IMR-90 (cell line): Measurements from ENCODE around the gene B9D1. TPM values are rescaled to one million over a fixed set of nuclear protein-coding genes. Genes with fewer than 3 reads are reported as not detected.

Source experiments
- ATAC-seq: fragments of 200-7000 bp; cut with Tn5 transposase; 2 replicates; pipeline ENCODE4 v1.9.1; 2020; ENCODE audit warnings: low read depth, mild to moderate bottlenecking, moderate library complexity
- BruUV-seq: library from RNA; stranded (reverse); fragments of 400-500 nt; replicated peaks from 2 replicates; lab custom pipeline; 2021; lab: Mats Ljungman, UMichigan
- CTCF ChIA-PET: fragments of 300-600 bp; formaldehyde crosslinking; extraction: SDS; loops from one replicate; lab custom pipeline; 2021; ENCODE audit warnings: antibody characterized with exemption; lab: Yijun Ruan, JAX
- POLR2A ChIA-PET: fragments of 300-600 bp; sonication (Branson Sonifier 250); formaldehyde crosslinking; loops from one replicate; lab custom pipeline; 2022; ENCODE audit warnings: antibody characterized with exemption; ENCODE audit not compliant: unreplicated experiment; lab: Charles Lee
- DNase-seq: peaks from one replicate; pipeline ENCODE4 v3.0.0; 2013
- H2AFZ ChIP-seq: replicated peaks from 2 replicates; pipeline ENCODE3; 2013; ENCODE audit warnings: low read length, mild to moderate bottlenecking; ENCODE audit not compliant: poor library complexity
- H2AK5ac ChIP-seq: 2 replicates; pipeline ENCODE4 v1.6.1; 2013; ENCODE audit warnings: low read depth, low read length, inconsistent platforms
- H2AK9ac ChIP-seq: replicated peaks from 2 replicates; pipeline ENCODE3; 2013; ENCODE audit warnings: mild to moderate bottlenecking, low read depth, low read length, moderate library complexity; ENCODE audit not compliant: poor library complexity
- H2BK120ac ChIP-seq: 2 replicates; pipeline ENCODE4 v1.6.1; 2013; ENCODE audit warnings: low read depth, low read length, inconsistent platforms
- H2BK15ac ChIP-seq: 3 replicates; pipeline ENCODE4 v1.6.1; 2013; ENCODE audit warnings: low read depth, low read length, inconsistent platforms
- H2BK20ac ChIP-seq: 2 replicates; pipeline ENCODE4 v1.6.1; 2013; ENCODE audit warnings: low read depth, mild to moderate bottlenecking, inconsistent platforms, low read length, moderate library complexity
- H2BK5ac ChIP-seq: 2 replicates; pipeline ENCODE4 v1.6.1; 2013; ENCODE audit warnings: mild to moderate bottlenecking, low read depth, low read length, inconsistent platforms; ENCODE audit not compliant: poor library complexity, severe bottlenecking
- H3K14ac ChIP-seq: replicated peaks from 2 replicates; pipeline ENCODE4 v1.6.1; 2013; ENCODE audit warnings: low read depth, low read length, inconsistent platforms
- H3K18ac ChIP-seq: 2 replicates; pipeline ENCODE4 v1.6.1; 2013; ENCODE audit warnings: low read depth, low read length, control low read depth
- H3K23ac ChIP-seq: 2 replicates; pipeline ENCODE4 v1.6.1; 2013; ENCODE audit warnings: low read depth, low read length, inconsistent platforms
- H3K27ac ChIP-seq: 2 replicates; pipeline ENCODE4 v1.5.1; 2013; ENCODE audit warnings: mild to moderate bottlenecking, control low read depth, low read length; ENCODE audit not compliant: insufficient read depth
- H3K27me3 ChIP-seq: 2 replicates; pipeline ENCODE4 v1.6.1; 2013; ENCODE audit warnings: low read length; ENCODE audit not compliant: control insufficient read depth, insufficient read depth
- H3K36me3 ChIP-seq: 2 replicates; pipeline ENCODE4 v1.6.1; 2013; ENCODE audit warnings: low read length, mixed read lengths; ENCODE audit not compliant: control insufficient read depth, insufficient read depth
- H3K4ac ChIP-seq: 2 replicates; pipeline ENCODE4 v1.6.1; 2013; ENCODE audit warnings: low read depth, low read length, inconsistent platforms
- H3K4me1 ChIP-seq: 2 replicates; pipeline ENCODE4 v1.6.1; 2013; ENCODE audit warnings: low read length, mixed read lengths; ENCODE audit not compliant: control insufficient read depth, insufficient read depth
- H3K4me2 ChIP-seq: 2 replicates; pipeline ENCODE4 v1.6.1; 2013; ENCODE audit warnings: low read depth, mild to moderate bottlenecking, control low read depth, low read length, moderate library complexity
- H3K4me3 ChIP-seq: 2 replicates; pipeline ENCODE4 v1.5.1; 2013; ENCODE audit warnings: low read depth, mild to moderate bottlenecking, control low read depth, low read length, moderate library complexity; ENCODE audit not compliant: insufficient read depth
- H3K56ac ChIP-seq: 2 replicates; pipeline ENCODE4 v1.6.1; 2013; ENCODE audit warnings: low read length, inconsistent platforms; ENCODE audit not compliant: insufficient read depth; ENCODE audit errors: extremely low read depth
- H3K79me1 ChIP-seq, 2 experiments: 2 replicates each; pipeline ENCODE4 v1.6.1; 2013; ENCODE audit warnings: low read length in 2 of 2, inconsistent platforms in 1 of 2, low read depth in 1 of 2
- H3K9ac ChIP-seq: 2 replicates; pipeline ENCODE4 v1.6.1; 2013; ENCODE audit warnings: low read depth, low read length, control low read depth
- H3K9me1 ChIP-seq: 2 replicates; pipeline ENCODE4 v1.6.1; 2013; ENCODE audit warnings: low read length, inconsistent platforms; ENCODE audit not compliant: insufficient read depth
- H3K9me3 ChIP-seq: 2 replicates; pipeline ENCODE4 v1.6.1; 2013; ENCODE audit warnings: low read length; ENCODE audit not compliant: control insufficient read depth, insufficient read depth
- H4K20me1 ChIP-seq: 2 replicates; pipeline ENCODE4 v1.6.1; 2013; ENCODE audit warnings: low read length, inconsistent platforms; ENCODE audit not compliant: insufficient read depth
- H4K5ac ChIP-seq: 2 replicates; pipeline ENCODE4 v1.6.1; 2013; ENCODE audit warnings: mild to moderate bottlenecking, low read depth, low read length, control low read depth
- H4K8ac ChIP-seq, 2 experiments: 2 replicates each; pipeline ENCODE4 v1.6.1; 2013; ENCODE audit warnings: low read depth in 2 of 2, low read length in 2 of 2, control low read depth in 1 of 2, inconsistent platforms in 1 of 2
- H4K91ac ChIP-seq: 2 replicates; pipeline ENCODE4 v1.6.1; 2013; ENCODE audit warnings: low read depth, low read length, inconsistent platforms; ENCODE audit not compliant: insufficient read depth
- CEBPB ChIP-seq: IDR thresholded peaks from 2 replicates; pipeline ENCODE4 v1.6.1; 2012; ENCODE audit warnings: low read depth, low read length, improper control_type of control experiment
- CHD1 ChIP-seq: IDR thresholded peaks from 2 replicates; pipeline ENCODE4 v1.6.1; 2012; ENCODE audit warnings: low read depth, low read length, improper control_type of control experiment
- RFX5 ChIP-seq: IDR thresholded peaks from 2 replicates; pipeline ENCODE4 v1.8.0; 2012; ENCODE audit warnings: low read depth, mild to moderate bottlenecking, low read length, moderate library complexity
- WGBS, 2 experiments: methylation state at CpG; one replicate each; pipeline versions ENCODE4 v1.1.5 to v1.1.7; 2013; ENCODE audit warnings: missing lambda C conversion rate in 2 of 2; ENCODE audit not compliant: insufficient read length in 1 of 2; ENCODE audit errors: extremely low coverage in 2 of 2; 5-methylcytosine and 5-hydroxymethylcytosine counted together
- dilution Hi-C: fragments of 300-500 bp; cut with HindIII; formaldehyde crosslinking; loops from one replicate; pipeline ENCODE4 v1.14.3; 2018; ENCODE audit warnings: low sequenced_read_pairs; ENCODE audit not compliant: unreplicated experiment
- in situ Hi-C: fragments of 300-500 bp; cut with MboI; formaldehyde crosslinking; loops from 3 replicates; pipeline ENCODE4 v1.14.3; 2019; ENCODE audit warnings: low sequenced_read_pairs, inconsistent platforms, mixed read lengths
- intact Hi-C: fragments of 100-400 bp; cut with micrococcal nuclease; formaldehyde crosslinking; loops from 2 replicates; pipeline ENCODE4 v1.10.0; 2022
- polyA plus RNA-seq, 3 experiments: library from polyadenylated mRNA; depleted of rRNA; stranded (reverse); fragments of >200 nt; gene quantifications; 2 replicates each; pipeline ENCODE4 v1.2.3, GENCODE V29; 2012; ENCODE audit warnings: low replicate concordance in 1 of 3
- total RNA-seq: library from RNA; depleted of rRNA; stranded (reverse); fragments of >200 nt; gene quantifications from 2 replicates; pipeline ENCODE4 v1.2.3, GENCODE V29; 2012
- TF ChIP-seq, protein P1 (sequence below): fragments of 150-350 bp; IDR thresholded peaks from 2 replicates; pipeline ENCODE4 v1.6.1; 2017; ENCODE audit warnings: mild to moderate bottlenecking, antibody characterized with exemption, low read length, low read depth
- TF ChIP-seq, protein P2 (sequence below): fragments of 150-350 bp; IDR thresholded peaks from 2 replicates; pipeline ENCODE4 v1.6.1; 2016; ENCODE audit warnings: low read depth, mild to moderate bottlenecking, low read length, moderate library complexity, borderline replicate concordance
- TF ChIP-seq, protein P3 (sequence below): conservative IDR thresholded peaks from 2 replicates; pipeline ENCODE4 v1.5.1; 2012; ENCODE audit warnings: mild to moderate bottlenecking, low read depth, low read length, improper control_type of control experiment

Gene B9D1
- total and polyA plus RNA-seq, 2 of the 4 experiments (the other 2 are of a cell fraction): 42.5 to 43.8 TPM

DNA sequence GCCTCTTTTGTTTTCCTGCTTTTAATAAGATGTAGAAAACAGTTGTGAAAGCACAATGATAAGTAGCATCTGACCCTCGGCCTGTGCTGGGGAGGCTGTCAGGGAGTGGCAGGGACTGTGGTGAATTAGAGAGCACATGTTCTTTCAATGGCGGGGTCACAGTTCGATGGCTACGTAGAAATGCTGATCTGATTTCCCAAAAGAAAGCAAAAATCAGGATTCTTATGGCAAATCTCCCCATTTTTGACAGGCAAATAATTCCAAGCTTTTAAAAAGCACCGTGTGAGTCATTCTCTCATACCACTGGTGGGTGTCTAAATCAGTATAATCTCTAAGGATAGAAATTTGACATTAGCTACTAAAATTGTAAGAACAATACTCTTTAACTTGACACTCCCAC lies 11.6 kb upstream of the B9D1 start:
- ChIA-PET POLR2A (no interaction called here), CTCF (interaction anchor here (0.6 kb wide), 1 partner anchor 272 kb away, joined by 3 read pairs; no protein-coding TSS in a partner anchor)
- peaks cover 4% of the 10 kb centered on the region; the same call in 1 of the 2 replicates for H3K36me3 ChIP-seq
- dilution Hi-C loops: no loop called here
- in situ Hi-C loops: no loop called here
- no peak overlapping the region for H4K91ac ChIP-seq
- H2BK15ac ChIP-seq: no peak overlapping the region
- H3K9me3 ChIP-seq: no peaks in the 10 kb centered on the region
- no peak for ATAC-seq
- intact Hi-C loops: no loop called here
- peaks cover 11 to 19% of the 10 kb centered on the region in 2 experiments for H3K79me1 ChIP-seq
- H3K4me1 ChIP-seq: peaks cover 2% of the 10 kb centered on the region; the same call in 1 of the 2 replicates
- no peak overlapping the region for H3K14ac ChIP-seq
- H3K18ac ChIP-seq: no peak overlapping the region
- no peak overlapping the region for H4K5ac ChIP-seq
- H3K27ac ChIP-seq: no peak overlapping the region
- 100% methylated on average over 1 of the region's 5 CpGs; no CpG with 5 or more reads in 1 of the 2 experiments for WGBS, 2 experiments
- H2AK5ac ChIP-seq: no peak overlapping the region
- H2BK20ac ChIP-seq: no peak overlapping the region
- DNase-seq: no peak
- no peaks in the 10 kb centered on the region for H3K27me3 ChIP-seq
- H3K56ac ChIP-seq: no peak overlapping the region
- no peak overlapping the region for H3K4ac ChIP-seq
- no TSS peak for BruUV-seq
- H3K9me1 ChIP-seq: peaks cover 3% of the 10 kb centered on the region; the same call in 1 of the 2 replicates
- peaks cover 3% of the 10 kb centered on the region; the same call in 1 of the 2 replicates for H4K20me1 ChIP-seq
- no peak overlapping the region for H2BK120ac ChIP-seq
- H2AFZ ChIP-seq: no peak overlapping the region
- H4K8ac ChIP-seq: no peak overlapping the region
- H3K9ac ChIP-seq: no peak overlapping the region
- H2BK5ac ChIP-seq: no peak overlapping the region
- no peak overlapping the region for H3K23ac ChIP-seq
- no peak overlapping the region for H3K4me2 ChIP-seq
- no peak overlapping the region for H2AK9ac ChIP-seq
- no peak overlapping the region for H3K4me3 ChIP-seq
- TF ChIP-seq, protein P1, sequence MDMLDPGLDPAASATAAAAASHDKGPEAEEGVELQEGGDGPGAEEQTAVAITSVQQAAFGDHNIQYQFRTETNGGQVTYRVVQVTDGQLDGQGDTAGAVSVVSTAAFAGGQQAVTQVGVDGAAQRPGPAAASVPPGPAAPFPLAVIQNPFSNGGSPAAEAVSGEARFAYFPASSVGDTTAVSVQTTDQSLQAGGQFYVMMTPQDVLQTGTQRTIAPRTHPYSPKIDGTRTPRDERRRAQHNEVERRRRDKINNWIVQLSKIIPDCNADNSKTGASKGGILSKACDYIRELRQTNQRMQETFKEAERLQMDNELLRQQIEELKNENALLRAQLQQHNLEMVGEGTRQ: no peak
- TF ChIP-seq, protein P2, sequence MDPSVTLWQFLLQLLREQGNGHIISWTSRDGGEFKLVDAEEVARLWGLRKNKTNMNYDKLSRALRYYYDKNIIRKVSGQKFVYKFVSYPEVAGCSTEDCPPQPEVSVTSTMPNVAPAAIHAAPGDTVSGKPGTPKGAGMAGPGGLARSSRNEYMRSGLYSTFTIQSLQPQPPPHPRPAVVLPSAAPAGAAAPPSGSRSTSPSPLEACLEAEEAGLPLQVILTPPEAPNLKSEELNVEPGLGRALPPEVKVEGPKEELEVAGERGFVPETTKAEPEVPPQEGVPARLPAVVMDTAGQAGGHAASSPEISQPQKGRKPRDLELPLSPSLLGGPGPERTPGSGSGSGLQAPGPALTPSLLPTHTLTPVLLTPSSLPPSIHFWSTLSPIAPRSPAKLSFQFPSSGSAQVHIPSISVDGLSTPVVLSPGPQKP: no peak
- TF ChIP-seq CHD1: no peak
- no peak for TF ChIP-seq RFX5
- TF ChIP-seq CEBPB: no peak
- TF ChIP-seq, protein P3, sequence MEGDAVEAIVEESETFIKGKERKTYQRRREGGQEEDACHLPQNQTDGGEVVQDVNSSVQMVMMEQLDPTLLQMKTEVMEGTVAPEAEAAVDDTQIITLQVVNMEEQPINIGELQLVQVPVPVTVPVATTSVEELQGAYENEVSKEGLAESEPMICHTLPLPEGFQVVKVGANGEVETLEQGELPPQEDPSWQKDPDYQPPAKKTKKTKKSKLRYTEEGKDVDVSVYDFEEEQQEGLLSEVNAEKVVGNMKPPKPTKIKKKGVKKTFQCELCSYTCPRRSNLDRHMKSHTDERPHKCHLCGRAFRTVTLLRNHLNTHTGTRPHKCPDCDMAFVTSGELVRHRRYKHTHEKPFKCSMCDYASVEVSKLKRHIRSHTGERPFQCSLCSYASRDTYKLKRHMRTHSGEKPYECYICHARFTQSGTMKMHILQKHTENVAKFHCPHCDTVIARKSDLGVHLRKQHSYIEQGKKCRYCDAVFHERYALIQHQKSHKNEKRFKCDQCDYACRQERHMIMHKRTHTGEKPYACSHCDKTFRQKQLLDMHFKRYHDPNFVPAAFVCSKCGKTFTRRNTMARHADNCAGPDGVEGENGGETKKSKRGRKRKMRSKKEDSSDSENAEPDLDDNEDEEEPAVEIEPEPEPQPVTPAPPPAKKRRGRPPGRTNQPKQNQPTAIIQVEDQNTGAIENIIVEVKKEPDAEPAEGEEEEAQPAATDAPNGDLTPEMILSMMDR: no peak
